Esophagus squamous epithelium (tissue), 5 donors: ENCODE measurements around the gene EI24. TPM values are rescaled to one million over a fixed set of nuclear protein-coding genes. Genes with fewer than 3 reads are reported as not detected.
"Not testable (repeated sequence)": the region's sequence is repeated elsewhere in the genome, so short reads cannot be mapped to it uniquely, and the experiment has no call there.

Source experiments
- DNase-seq: peaks from one replicate; lab custom pipeline; 2025; lab: John Stamatoyannopoulos, UW
- H3K27ac ChIP-seq, 4 donors: fragments of 200-600 bp; sonication (generic); one replicate each; pipeline ENCODE4 v1.5.1; 2016 to 2019; ENCODE audit warnings: mild to moderate bottlenecking in 1 of 4
- H3K27me3 ChIP-seq, 4 donors: fragments of 200-600 bp; sonication (generic); 1 replicate in 3 of 4; 2 replicates in 1 of 4; pipeline versions ENCODE4 v1.5.1 to v1.6.0; 2017 to 2021; ENCODE audit warnings: antibody characterized with exemption in 1 of 4
- H3K36me3 ChIP-seq, 3 donors: fragments of 200-600 bp; sonication (generic); one replicate each; pipeline ENCODE4 v1.5.1; 2016 to 2019
- H3K4me1 ChIP-seq, 3 donors: fragments of 200-600 bp; sonication (generic); one replicate each; pipeline ENCODE4 v1.5.1; 2017 to 2019
- H3K4me3 ChIP-seq, 4 donors: fragments of 200-600 bp; sonication (generic); 1 replicate in 3 of 4; 2 replicates in 1 of 4; pipeline ENCODE4 v1.5.1; 2016 to 2019; ENCODE audit warnings: mild to moderate bottlenecking in 2 of 4, moderate library complexity in 1 of 4
- H3K9me3 ChIP-seq, 3 donors: fragments of 200-600 bp; sonication (generic); one replicate each; pipeline ENCODE4 v1.5.1; 2016 to 2019
- CTCF ChIP-seq, 6 experiments: fragments of 450-650 bp in 4 of 6; fragments of 200-600 bp in 2 of 6; sonication (generic) in 2 of 6; IDR thresholded peaks; one replicate each; pipeline ENCODE4 v1.5.1; 2016 to 2019; ENCODE audit warnings: antibody characterized with exemption in 6 of 6, mild to moderate bottlenecking in 4 of 6, moderate library complexity in 4 of 6
- POLR2A ChIP-seq, 4 donors: fragments of 450-650 bp; IDR thresholded peaks; one replicate each; pipeline ENCODE4 v1.6.1; 2017; ENCODE audit warnings: antibody characterized with exemption in 4 of 4, mild to moderate bottlenecking in 4 of 4, moderate library complexity in 3 of 4
- WGBS, 2 donors: methylation state at CpG; one replicate each; pipeline ENCODE4 v1.1.5; 2018; 5-methylcytosine and 5-hydroxymethylcytosine counted together
- intact Hi-C: fragments of 100-400 bp; cut with DNase I; formaldehyde crosslinking; loops from one replicate; pipeline ENCODE4 v1.15.0; 2022
- total RNA-seq, 4 donors: library from RNA; depleted of rRNA; stranded (reverse); fragments of >200 nt; gene quantifications; one replicate each; pipeline ENCODE4 v1.1.0, GENCODE V29; 2016
- donor health status: DM: yes; HTN: yes; CAD: no.

EI24 gene
- total RNA-seq, 4 donors from 2014 or later: 63.6 to 128 (median 107) TPM

- Histone ChIP-seq H3K36me3 (no peaks in the 10 kb centered on the region), H3K27ac (no peak overlapping the region), H3K4me1 (no peaks in the 10 kb centered on the region), H3K4me3 (no peak overlapping the region), H3K27me3 (no peaks in the 10 kb centered on the region), H3K9me3 (no peaks in the 10 kb centered on the region)
- TF ChIP-seq CTCF (IDR thresholded peaks at IDR 0.05) (no peak), POLR2A (IDR thresholded peaks at IDR 0.05) (no peak)
- DNase-seq: no peak
- intact Hi-C loops: no loop called here
- WGBS, 2 donors: 44 to 82% methylated on average over 1 of the region's 1 CpG
These were observed 33.7 kb upstream of the EI24 start for GRCh38 chr11:125535585-125535984.

- H3K9me3 ChIP-seq, H3K4me1 ChIP-seq, H3K4me3 ChIP-seq, DNase-seq, H3K27me3 ChIP-seq, H3K36me3 ChIP-seq, intact Hi-C loops, H3K27ac ChIP-seq: not testable (repeated sequence)
- WGBS, 2 donors: no CpG with 5 or more reads among the region's 19 CpGs
These were observed 32.4 kb upstream of the EI24 start for GRCh38 chr11:125536834-125537233.

- no peaks in the 10 kb centered on the region for H3K9me3 ChIP-seq
- TF ChIP-seq POLR2A (IDR thresholded peaks at IDR 0.05) (no peak), CTCF (IDR thresholded peaks at IDR 0.05) (no peak)
- intact Hi-C loops: no loop called here
- no peaks in the 10 kb centered on the region for H3K36me3 ChIP-seq
- H3K4me3 ChIP-seq: no peak overlapping the region
- no peaks in the 10 kb centered on the region for H3K4me1 ChIP-seq
- DNase-seq: no peak
- H3K27me3 ChIP-seq: no peaks in the 10 kb centered on the region
- no peak overlapping the region for H3K27ac ChIP-seq
These were observed 26.6 kb upstream of the EI24 start for GRCh38 chr11:125542709-125543108.

- WGBS, 2 donors: 94 to 100% methylated on average over 1 of the region's 1 CpG
- TF ChIP-seq CTCF (IDR thresholded peaks at IDR 0.05) (no peak), POLR2A (IDR thresholded peaks at IDR 0.05) (no peak)
- H3K9me3 ChIP-seq: peaks cover 0 to 22% (median 19%) of the 10 kb centered on the region in 3 donors
- intact Hi-C loops: no loop called here
- DNase-seq: no peak
- H3K27me3 ChIP-seq: no peaks in the 10 kb centered on the region
- no peaks in the 10 kb centered on the region for H3K4me1 ChIP-seq
- no peaks in the 10 kb centered on the region for H3K36me3 ChIP-seq
- H3K27ac ChIP-seq: no peak overlapping the region
- H3K4me3 ChIP-seq: no peak overlapping the region
These were observed 18.5 kb upstream of the EI24 start for GRCh38 chr11:125550780-125551179.

- no peaks in the 10 kb centered on the region for H3K4me1 ChIP-seq
- no peaks in the 10 kb centered on the region for H3K36me3 ChIP-seq
- no peak for DNase-seq
- peaks cover 0 to 22% (median 19%) of the 10 kb centered on the region in 3 donors for H3K9me3 ChIP-seq
- intact Hi-C loops: no loop called here
- H3K27ac ChIP-seq: no peak overlapping the region
- TF ChIP-seq CTCF (IDR thresholded peaks at IDR 0.05) (no peak), POLR2A (IDR thresholded peaks at IDR 0.05) (no peak)
- no peak overlapping the region for H3K4me3 ChIP-seq
- WGBS, 2 donors: 43 to 56% methylated on average over 1 of the region's 1 CpG
- H3K27me3 ChIP-seq: no peaks in the 10 kb centered on the region
These were observed 17.4 kb upstream of the EI24 start for GRCh38 chr11:125551835-125552342.

- no peak for TF ChIP-seq POLR2A (IDR thresholded peaks at IDR 0.05)
- TF ChIP-seq CTCF (IDR thresholded peaks at IDR 0.05): no peak
- 87% methylated on average over 2 of the region's 2 CpGs for WGBS, 2 donors
- intact Hi-C loops: no loop called here
- no peaks in the 10 kb centered on the region for H3K4me1 ChIP-seq
- H3K27me3 ChIP-seq: no peaks in the 10 kb centered on the region
- no peak for DNase-seq
- no peak overlapping the region for H3K4me3 ChIP-seq
- no peaks in the 10 kb centered on the region for H3K36me3 ChIP-seq
- peaks cover 0 to 22% (median 19%) of the 10 kb centered on the region in 3 donors for H3K9me3 ChIP-seq
- H3K27ac ChIP-seq: no peak overlapping the region
These were observed 16.4 kb upstream of the EI24 start for GRCh38 chr11:125552927-125553326.
